HEK293 (cell line): Measurements from ENCODE around the gene IPO13.

Experiments used
- CTCF ChIP-seq: fragments of 450-650 bp; formaldehyde crosslinking; IDR thresholded peaks from 2 replicates; pipeline ENCODE4 v1.5.1; 2016; ENCODE audit warnings: missing biosample characterization, missing genetic modification characterization
- GLIS2 ChIP-seq: fragments of 450-650 bp; formaldehyde crosslinking; IDR thresholded peaks from 2 replicates; pipeline ENCODE4 v1.5.1; 2016; ENCODE audit warnings: missing biosample characterization, missing genetic modification characterization
- HIC1 ChIP-seq: fragments of 450-650 bp; formaldehyde crosslinking; IDR thresholded peaks from 2 replicates; pipeline ENCODE4 v1.5.1; 2016; ENCODE audit warnings: missing biosample characterization, missing genetic modification characterization
- INSM2 ChIP-seq: fragments of 450-650 bp; formaldehyde crosslinking; IDR thresholded peaks from 2 replicates; pipeline ENCODE4 v1.5.1; 2016; ENCODE audit warnings: missing biosample characterization, missing genetic modification characterization
- PRDM10 ChIP-seq: fragments of 450-650 bp; formaldehyde crosslinking; IDR thresholded peaks from 2 replicates; pipeline ENCODE4 v1.5.1; 2016; ENCODE audit warnings: missing biosample characterization, missing genetic modification characterization
- REPIN1 ChIP-seq: fragments of 450-650 bp; formaldehyde crosslinking; IDR thresholded peaks from 2 replicates; pipeline ENCODE4 v1.5.1; 2017; ENCODE audit warnings: missing biosample characterization, missing genetic modification characterization, low read depth
- SALL2 ChIP-seq: fragments of 450-650 bp; formaldehyde crosslinking; IDR thresholded peaks from 2 replicates; pipeline ENCODE4 v1.5.0; 2017; ENCODE audit warnings: missing biosample characterization, mild to moderate bottlenecking, missing genetic modification characterization, borderline replicate concordance
- TSHZ1 ChIP-seq: fragments of 450-650 bp; formaldehyde crosslinking; IDR thresholded peaks from 2 replicates; pipeline ENCODE4 v1.5.1; 2016; ENCODE audit warnings: missing biosample characterization, missing genetic modification characterization, borderline replicate concordance
- ZBTB20 ChIP-seq: fragments of 450-650 bp; formaldehyde crosslinking; IDR thresholded peaks from 2 replicates; pipeline ENCODE4 v1.5.1; 2016; ENCODE audit warnings: missing biosample characterization, missing genetic modification characterization
- ZFHX2 ChIP-seq: fragments of 450-650 bp; formaldehyde crosslinking; conservative IDR thresholded peaks from 2 replicates; pipeline ENCODE4 v1.5.1; 2016; ENCODE audit warnings: missing biosample characterization, missing genetic modification characterization
- ZNF10 ChIP-seq: fragments of 450-650 bp; formaldehyde crosslinking; IDR thresholded peaks from 2 replicates; pipeline ENCODE4 v1.5.1; 2017; ENCODE audit warnings: missing biosample characterization, missing genetic modification characterization
- ZNF121 ChIP-seq: fragments of 450-650 bp; formaldehyde crosslinking; IDR thresholded peaks from 2 replicates; pipeline ENCODE4 v1.5.1; 2016; ENCODE audit warnings: missing biosample characterization, missing genetic modification characterization
- ZNF138 ChIP-seq: fragments of 450-650 bp; formaldehyde crosslinking; IDR thresholded peaks from 2 replicates; pipeline ENCODE4 v1.5.1; 2016; ENCODE audit warnings: missing biosample characterization, missing genetic modification characterization, borderline replicate concordance
- ZNF140 ChIP-seq: fragments of 450-650 bp; formaldehyde crosslinking; IDR thresholded peaks from 2 replicates; pipeline ENCODE4 v1.5.1; 2016; ENCODE audit warnings: missing biosample characterization, missing genetic modification characterization
- ZNF16 ChIP-seq: fragments of 450-650 bp; formaldehyde crosslinking; IDR thresholded peaks from 2 replicates; pipeline ENCODE4 v1.5.1; 2016; ENCODE audit warnings: low read depth, missing biosample characterization, missing genetic modification characterization
- ZNF18 ChIP-seq: fragments of 450-650 bp; formaldehyde crosslinking; IDR thresholded peaks from 2 replicates; pipeline ENCODE4 v1.5.1; 2016; ENCODE audit warnings: missing biosample characterization, missing genetic modification characterization
- ZNF341 ChIP-seq: fragments of 450-650 bp; formaldehyde crosslinking; IDR thresholded peaks from 2 replicates; pipeline ENCODE4; 2016; ENCODE audit warnings: low read depth, missing biosample characterization, missing genetic modification characterization
- ZNF350 ChIP-seq: fragments of 450-650 bp; formaldehyde crosslinking; IDR thresholded peaks from 2 replicates; pipeline ENCODE4 v1.5.0; 2017; ENCODE audit warnings: missing biosample characterization, mild to moderate bottlenecking, missing genetic modification characterization
- ZNF580 ChIP-seq: fragments of 450-650 bp; formaldehyde crosslinking; IDR thresholded peaks from 2 replicates; pipeline ENCODE4 v1.5.1; 2016; ENCODE audit warnings: missing biosample characterization, missing genetic modification characterization
- ZNF596 ChIP-seq: fragments of 450-650 bp; IDR thresholded peaks from 2 replicates; pipeline ENCODE4 v1.5.0; 2018; ENCODE audit warnings: missing biosample characterization, mild to moderate bottlenecking, missing genetic modification characterization, moderate library complexity
- ZNF704 ChIP-seq: fragments of 450-650 bp; formaldehyde crosslinking; IDR thresholded peaks from 2 replicates; pipeline ENCODE4 v1.5.1; 2016; ENCODE audit warnings: missing biosample characterization, missing genetic modification characterization
- ZNF777 ChIP-seq: fragments of 450-650 bp; formaldehyde crosslinking; IDR thresholded peaks from 2 replicates; pipeline ENCODE4 v1.5.1; 2017; ENCODE audit warnings: missing biosample characterization, missing genetic modification characterization, borderline replicate concordance

The IPO13 gene

GRCh38 chr1:43969746-43970466 lies 23.2 kb downstream of the IPO13 start, which contains the start of gene DPH2 (continued):
- TF ChIP-seq ZNF777 (no peak), ZNF580 (tag by site-specific recombination) (no peak), ZNF10 (tag by site-specific recombination) (no peak), ZBTB20 (tag by site-specific recombination) (peak; percentile 63; the same call in 1 of the 2 replicates), CTCF (peak; percentile 58), GLIS2 (tag by site-specific recombination) (peak; percentile 62; the same call in 1 of the 2 replicates), PRDM10 (tag by site-specific recombination) (no peak), ZFHX2 (tag by site-specific recombination) (no peak), SALL2 (no peak), ZNF704 (tag by site-specific recombination) (peak; percentile 59; the same call in 1 of the 2 replicates), TSHZ1 (tag by site-specific recombination) (no peak), ZNF596 (tag by site-specific recombination) (no peak), ZNF16 (tag by site-specific recombination) (no peak), ZNF18 (tag by site-specific recombination) (no peak), ZNF350 (tag by site-specific recombination) (no peak), REPIN1 (no peak), ZNF138 (tag by site-specific recombination) (no peak), INSM2 (tag by site-specific recombination) (no peak), ZNF140 (tag by site-specific recombination) (no peak), HIC1 (no peak), ZNF121 (tag by site-specific recombination) (no peak), ZNF341 (no peak)
